Uterus (tissue), 2 donors: ENCODE results near the gene C11orf21.

ENCODE experiments used
- CTCF ChIP-seq, 4 experiments: fragments of 200-600 bp in 2 of 4; fragments of 450-650 bp in 2 of 4; sonication (generic) in 2 of 4; IDR thresholded peaks; one replicate each; pipeline ENCODE4 v1.5.1; 2016 to 2019; ENCODE audit warnings: antibody characterized with exemption in 4 of 4, mild to moderate bottlenecking in 2 of 4, moderate library complexity in 1 of 4
- POLR2A ChIP-seq, 2 donors: fragments of 450-650 bp; IDR thresholded peaks; one replicate each; pipeline ENCODE4 v1.6.1; 2016; ENCODE audit warnings: antibody characterized with exemption in 2 of 2, mild to moderate bottlenecking in 1 of 2, moderate library complexity in 1 of 2

GRCh38 chr11:2296913-2297622 lies 4.7 kb downstream of the C11orf21 start:
- TF ChIP-seq CTCF (IDR thresholded peaks at IDR 0.05): no peak
- no peak for TF ChIP-seq POLR2A (IDR thresholded peaks at IDR 0.05)
